Urothelium cell line (cell line): ENCODE results near the gene ANXA6.

Experiments used
- DNase-seq: peaks from one replicate; pipeline ENCODE4 v3.0.0; 2011; ENCODE audit warnings: low spot score, mixed read lengths
- FAIRE-seq: peaks from 2 replicates; lab custom pipeline; 2011; peaks lifted over from hg19 to GRCh38; lab: Jason Lieb, UNC

Gene ANXA6

DNA sequence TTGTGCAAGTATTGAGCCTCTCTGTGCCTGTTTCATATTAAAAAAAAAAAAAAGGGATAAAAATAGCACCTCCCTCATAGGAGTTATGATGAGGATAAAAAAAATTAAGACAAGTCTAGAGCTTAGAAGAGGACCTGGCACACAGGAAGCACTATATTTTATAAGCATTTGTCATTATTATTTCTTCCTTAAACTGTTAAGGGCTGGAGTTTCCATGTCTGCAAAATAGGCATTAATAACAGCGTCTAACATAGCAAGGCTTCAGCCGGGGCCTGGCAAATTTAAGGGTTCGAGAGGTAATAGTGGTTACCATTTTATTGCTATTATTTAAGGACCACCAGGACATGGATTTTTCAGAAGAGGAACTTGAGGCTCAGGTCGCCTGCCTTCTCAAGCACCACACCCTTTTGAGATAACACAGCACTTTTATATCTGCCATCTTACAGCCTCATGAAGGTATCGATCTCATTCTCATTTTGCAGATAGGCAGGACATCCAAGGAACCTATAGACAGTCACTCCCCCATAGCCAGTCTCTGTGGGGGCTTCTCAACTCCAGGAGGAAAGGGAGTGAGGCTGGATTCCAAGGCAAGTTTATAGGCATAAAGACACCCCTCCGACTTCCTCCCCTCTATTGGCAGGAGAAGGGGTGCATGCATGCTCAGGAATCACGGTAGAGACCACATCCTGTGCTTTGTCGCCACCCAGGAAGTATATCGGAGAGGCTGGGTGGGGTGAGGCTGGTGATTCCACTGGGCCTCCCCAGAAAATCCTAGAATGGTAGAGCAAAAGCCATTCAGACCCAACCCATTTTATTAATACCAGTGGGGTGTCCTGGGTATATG lies 2.4 kb downstream of the ANXA6 start:
- FAIRE-seq: no peak
- no peak for DNase-seq

GRCh38 chr5:151153766-151154272 lies 3.8 kb downstream of the ANXA6 start:
- FAIRE-seq: no peak
- no peak for DNase-seq

GRCh38 chr5:151153300-151153699 lies 4.3 kb downstream of the ANXA6 start:
- DNase-seq (no peak), FAIRE-seq (no peak)

GRCh38 chr5:151151793-151152192 lies 5.8 kb downstream of the ANXA6 start:
- FAIRE-seq: no peak
- no peak for DNase-seq

DNA sequence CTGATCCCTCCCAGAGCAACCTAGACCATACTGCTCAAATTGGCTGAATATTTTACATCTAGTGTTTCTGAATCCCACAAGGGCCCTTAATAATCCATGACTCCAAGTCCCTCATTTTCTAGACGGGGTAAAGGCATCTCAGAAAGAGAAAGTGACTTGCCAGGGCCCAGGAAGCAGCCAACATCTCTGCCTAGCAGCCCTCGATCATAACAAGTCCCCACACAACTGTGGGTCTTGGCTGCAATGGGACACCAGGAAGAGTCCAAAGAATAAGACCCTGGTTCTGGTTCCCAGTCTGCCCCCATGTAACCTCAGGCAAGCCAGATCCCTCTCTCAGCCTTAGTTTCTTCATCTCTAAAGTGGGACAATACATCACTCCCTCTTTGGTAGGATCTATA lies 6.3 kb downstream of the ANXA6 start:
- FAIRE-seq (no peak), DNase-seq (no peak)

DNA sequence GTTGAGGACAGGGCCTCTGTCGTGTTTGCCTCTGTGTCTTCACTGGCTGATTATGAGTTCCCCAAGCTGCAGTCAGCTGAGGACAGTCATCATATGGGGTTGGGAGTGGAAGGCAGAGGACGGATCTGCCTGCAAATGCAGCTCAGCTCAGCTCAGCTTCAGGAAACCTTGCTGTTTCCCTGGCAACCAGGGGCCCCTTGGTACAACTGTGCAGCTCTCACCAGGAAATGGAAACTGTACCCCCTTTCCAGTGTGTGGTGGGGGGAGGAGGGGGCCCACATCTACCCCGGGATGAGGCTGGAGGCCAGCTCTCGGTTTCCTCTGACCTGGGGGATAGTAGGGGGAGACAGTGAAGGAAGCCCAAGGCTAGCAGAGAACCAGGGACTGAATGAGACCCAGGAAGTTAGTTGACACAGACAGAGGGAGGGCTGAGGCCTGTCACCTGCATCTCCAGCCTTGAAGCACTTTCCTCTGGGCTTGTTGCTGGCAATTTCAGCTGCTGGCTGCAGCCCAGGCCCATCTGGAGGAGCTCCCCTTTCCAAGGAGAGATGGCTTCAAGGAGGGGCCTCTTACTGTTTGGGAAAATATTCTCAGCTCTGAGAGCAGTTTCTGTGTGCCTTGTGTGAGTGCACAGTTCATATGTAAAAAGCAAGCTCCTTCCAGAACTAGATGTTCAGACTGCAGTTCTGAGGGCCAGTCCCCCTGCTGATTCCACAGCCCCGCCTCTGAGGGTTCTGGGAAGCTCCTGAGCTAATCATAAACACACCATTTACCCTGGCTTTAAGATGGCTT lies 6.9 kb downstream of the ANXA6 start:
- DNase-seq (no peak), FAIRE-seq (no peak)

DNA sequence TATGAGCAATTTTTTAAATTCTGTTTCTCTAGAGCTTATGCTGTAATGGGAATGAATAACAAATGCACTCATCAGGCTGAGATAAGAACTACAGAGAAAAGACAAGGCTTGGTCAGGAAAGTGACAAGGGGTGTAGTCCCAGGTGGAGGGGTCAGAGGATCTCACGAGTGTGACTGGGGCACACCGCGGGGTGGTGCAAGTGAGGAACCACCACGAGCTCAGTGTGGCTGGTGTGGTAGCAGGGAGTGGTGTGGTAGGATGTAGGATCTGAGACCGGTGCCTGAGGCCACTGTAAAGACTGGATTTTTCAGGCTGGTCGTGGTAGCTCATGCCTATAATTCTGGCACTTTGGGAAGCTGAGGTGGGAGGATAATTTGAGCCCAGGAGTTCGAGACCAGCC lies 9.0 kb downstream of the ANXA6 start:
- no peak for DNase-seq
- FAIRE-seq: no peak

GRCh38 chr5:151147033-151147432 lies 10.5 kb downstream of the ANXA6 start:
- no peak for FAIRE-seq
- no peak for DNase-seq

DNA sequence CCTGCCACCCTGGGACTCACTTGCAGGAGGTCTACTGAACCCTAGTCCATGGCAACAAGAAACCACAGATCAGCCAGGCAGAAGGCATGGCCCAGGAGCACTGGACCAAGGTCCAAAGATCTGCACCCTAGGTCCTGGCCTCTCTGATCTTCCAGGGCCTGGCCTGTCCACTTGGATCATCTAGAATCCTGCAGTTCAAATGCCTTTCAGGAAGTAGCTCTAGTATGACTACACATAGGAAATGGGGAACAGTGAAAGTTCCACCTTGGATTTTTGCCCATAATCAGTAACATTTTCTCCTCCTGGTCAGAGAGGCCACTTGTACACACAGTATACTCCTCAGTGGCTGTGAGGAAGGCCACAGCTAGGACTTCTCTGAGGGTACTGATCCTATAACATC lies 11.5 kb downstream of the ANXA6 start:
- FAIRE-seq: no peak
- no peak for DNase-seq

- no peak for FAIRE-seq
These were observed 12.7 kb downstream of the ANXA6 start for GRCh38 chr5:151144922-151145321.

GRCh38 chr5:151144275-151144674 lies 13.3 kb downstream of the ANXA6 start:
- no peak for DNase-seq
- no peak for FAIRE-seq

More at GRCh38 chr5:151144922-151145321, 12.7 kb downstream of the ANXA6 start:
- DNase-seq: no peak

- FAIRE-seq (no peak), DNase-seq (no peak)
These were observed 13.9 kb downstream of the ANXA6 start for GRCh38 chr5:151143645-151144044.

DNA sequence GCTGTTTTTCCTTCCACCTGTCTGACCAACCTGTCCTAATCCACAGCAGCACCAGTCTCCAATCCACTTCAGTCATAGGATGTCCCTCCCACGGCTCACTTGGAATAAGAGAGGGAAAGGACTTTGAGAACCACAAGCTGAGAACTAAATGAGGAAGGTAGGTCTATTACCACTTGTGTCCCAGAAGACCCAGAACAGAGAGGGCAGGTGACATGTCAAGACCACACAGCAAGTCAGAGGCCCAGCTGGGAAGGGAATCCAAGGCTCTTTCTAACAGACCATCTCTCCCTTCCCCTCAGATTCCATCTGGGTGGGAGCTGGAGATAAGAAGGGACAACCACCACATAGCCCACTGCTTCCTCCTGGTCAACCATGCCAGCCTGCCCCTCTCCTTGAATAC lies 14.6 kb downstream of the ANXA6 start:
- FAIRE-seq (no peak), DNase-seq (no peak)

DNA sequence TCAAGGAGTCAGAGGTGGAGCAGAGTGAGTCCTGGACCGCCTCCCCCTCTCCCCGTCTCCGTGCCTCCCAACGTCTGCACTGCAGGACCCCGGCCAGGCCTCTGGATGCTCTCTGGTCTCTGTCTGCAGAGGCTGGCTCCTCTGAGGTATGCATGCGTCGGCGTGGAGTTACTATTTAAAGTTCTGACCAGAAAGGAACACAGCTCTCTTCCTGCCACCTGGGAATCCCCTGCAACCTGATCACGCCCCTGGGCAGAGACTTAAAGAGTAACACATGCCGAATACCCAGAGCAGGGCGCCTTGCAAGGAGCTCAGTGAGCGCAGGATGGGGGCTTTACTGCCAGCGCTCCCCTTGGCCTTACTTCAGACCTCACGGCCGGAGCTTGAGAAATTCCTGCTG lies 16.0 kb downstream of the ANXA6 start:
- DNase-seq (no peak), FAIRE-seq (no peak)

DNA sequence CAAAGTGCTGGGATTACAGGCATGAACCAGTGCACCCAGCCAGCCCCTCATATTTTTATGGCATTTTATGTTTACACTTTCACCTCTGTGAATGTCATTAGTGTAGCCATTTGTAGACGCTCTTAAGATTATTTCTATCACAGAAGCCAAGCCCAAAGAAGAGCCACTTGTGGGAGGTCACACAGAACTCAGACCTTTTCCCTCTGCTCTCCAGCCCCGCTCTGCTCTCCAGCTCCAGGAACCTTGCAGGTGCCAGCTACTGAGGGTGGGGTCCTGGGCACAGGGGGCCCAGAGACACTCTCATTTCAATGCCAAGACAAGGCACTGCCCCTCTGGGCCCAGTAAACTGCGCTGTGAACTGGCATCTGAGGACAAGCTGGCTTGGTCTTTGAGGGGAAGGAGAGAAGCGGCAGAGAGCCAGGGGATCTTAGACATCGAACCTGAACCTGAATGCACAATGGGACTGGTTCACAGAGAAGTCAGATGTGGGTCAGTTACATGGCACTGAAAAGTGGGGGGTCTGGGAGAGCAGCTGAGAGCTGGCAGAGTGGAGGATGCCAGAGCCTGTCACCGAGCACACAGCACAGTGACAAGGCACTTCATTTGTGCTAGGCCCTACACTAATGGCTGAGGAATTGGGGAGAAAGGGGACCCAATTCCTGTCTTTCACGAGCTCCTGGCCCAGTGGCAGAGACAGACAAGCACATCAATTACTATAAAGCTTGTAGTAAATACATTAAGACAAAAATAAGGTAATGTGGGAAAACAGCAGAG lies 16.7 kb downstream of the ANXA6 start:
- FAIRE-seq: no peak
- DNase-seq: no peak

GRCh38 chr5:151139646-151140045 lies 17.9 kb downstream of the ANXA6 start:
- FAIRE-seq: no peak
- no peak for DNase-seq

- no peak for FAIRE-seq
These were observed 18.6 kb downstream of the ANXA6 start for GRCh38 chr5:151139015-151139414.

DNA sequence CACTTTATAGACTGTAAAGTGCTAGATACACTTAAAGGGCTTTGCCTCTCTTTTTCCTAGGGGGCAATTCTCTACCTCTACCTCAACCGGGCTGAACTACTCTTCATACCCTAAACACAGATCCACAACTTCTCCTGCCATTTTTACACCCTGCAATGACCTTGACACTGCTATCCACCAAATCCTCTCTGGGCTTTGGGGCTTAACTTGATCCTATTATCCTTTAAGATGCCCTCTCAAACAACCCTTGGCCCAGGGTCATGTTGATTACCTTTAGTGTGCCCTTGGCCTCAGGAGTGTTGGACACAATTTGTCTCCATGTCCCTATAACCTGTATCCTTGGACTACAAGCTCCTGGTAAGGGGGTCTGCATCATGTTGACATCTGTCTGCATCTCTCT lies 19.5 kb downstream of the ANXA6 start:
- FAIRE-seq: no peak
- DNase-seq: no peak

More at GRCh38 chr5:151139015-151139414, 18.6 kb downstream of the ANXA6 start:
- no peak for DNase-seq

DNA sequence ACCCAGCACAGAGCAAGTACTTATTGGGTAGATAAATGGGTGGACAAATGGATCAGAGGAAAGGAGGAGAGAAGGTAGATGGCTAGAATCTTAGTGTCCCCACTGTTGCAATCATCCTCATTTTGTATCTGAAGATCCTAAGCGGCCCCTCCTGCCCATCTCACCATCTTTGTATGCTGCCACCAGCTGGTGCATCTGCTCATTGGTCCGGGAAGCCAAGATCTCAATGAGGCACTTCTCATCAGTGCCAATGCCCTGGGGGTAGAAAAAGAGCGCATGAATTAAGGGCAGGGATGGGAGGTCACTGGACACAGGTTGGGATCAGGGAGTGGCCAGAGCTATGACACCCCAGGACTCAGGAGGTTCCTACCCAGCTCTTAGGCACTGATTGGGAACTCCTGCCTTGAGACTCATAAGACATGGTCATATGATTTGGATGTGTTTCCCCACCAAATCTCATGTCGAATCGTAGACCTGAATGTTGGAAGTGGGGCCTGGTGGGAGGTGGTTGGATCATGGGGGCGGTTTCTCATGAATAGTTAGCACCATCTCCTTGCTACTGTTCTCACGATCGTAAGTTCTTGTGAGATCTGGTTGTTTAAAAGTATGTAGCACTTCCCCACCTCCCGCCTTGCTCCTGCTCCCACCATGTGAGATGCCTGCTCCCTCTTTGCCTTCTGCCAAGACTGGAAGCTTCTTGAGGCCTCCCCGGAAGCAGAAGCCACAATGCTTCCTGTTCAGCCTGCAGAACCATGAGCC lies 20.3 kb downstream of the ANXA6 start:
- DNase-seq (no peak), FAIRE-seq (peak; percentile 32)

DNA sequence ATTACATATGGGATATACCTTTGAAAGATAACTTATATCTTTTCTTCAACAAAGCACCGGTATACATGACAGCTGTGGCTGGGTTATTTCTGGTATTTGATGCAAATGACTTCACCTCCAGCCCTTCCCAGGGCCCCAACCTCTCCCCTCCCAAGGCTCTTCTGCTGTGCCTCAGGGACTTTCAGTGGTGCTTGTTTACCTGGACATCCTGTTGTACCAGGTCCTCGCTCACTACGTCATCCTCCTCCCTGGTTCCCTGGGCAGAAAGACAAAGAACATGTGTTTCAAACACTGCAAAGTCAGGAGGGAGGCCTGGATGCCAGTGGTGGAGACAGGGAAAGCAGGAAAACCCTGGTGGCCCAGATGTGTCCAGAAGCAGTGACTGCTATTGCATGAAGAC lies 23.4 kb downstream of the ANXA6 start:
- DNase-seq (no peak), FAIRE-seq (no peak)
